NT2/D1 (cell line): ENCODE data around the gene ZFAND5.

Experiments
- DNase-seq: peaks from one replicate; pipeline ENCODE4 v3.0.0-alpha.2; 2011; ENCODE audit warnings: low read depth, low spot score
- H3K27me3 ChIP-seq: 2 replicates; pipeline ENCODE4 v1.6.0; 2011; ENCODE audit warnings: mild to moderate bottlenecking; ENCODE audit not compliant: insufficient read length, insufficient read depth
- H3K36me3 ChIP-seq: 2 replicates; pipeline ENCODE4 v1.6.1; 2011; ENCODE audit warnings: mild to moderate bottlenecking, low read length, mixed read lengths; ENCODE audit not compliant: insufficient read depth, insufficient read length
- H3K4me1 ChIP-seq: 2 replicates; pipeline ENCODE4 v1.5.1; 2011; ENCODE audit not compliant: insufficient read depth, insufficient read length
- H3K4me3 ChIP-seq: 2 replicates; pipeline ENCODE4 v1.5.1; 2011; ENCODE audit warnings: low read depth; ENCODE audit not compliant: insufficient read length
- H3K9ac ChIP-seq: 2 replicates; pipeline ENCODE4 v1.6.0; 2011; ENCODE audit warnings: low read depth; ENCODE audit not compliant: insufficient read length
- H3K9me3 ChIP-seq: 2 replicates; pipeline ENCODE4 v1.5.1; 2011; ENCODE audit warnings: mild to moderate bottlenecking, low read length; ENCODE audit not compliant: insufficient read depth
- SUZ12 ChIP-seq: IDR thresholded peaks from 2 replicates; pipeline ENCODE4 v1.6.1; 2011; ENCODE audit not compliant: insufficient read length, insufficient read depth; ENCODE audit errors: extremely low read depth
- YY1 ChIP-seq: IDR thresholded peaks from 2 replicates; pipeline ENCODE4 v1.6.1; 2011; ENCODE audit not compliant: insufficient read length, insufficient read depth
- ZNF274 ChIP-seq: IDR thresholded peaks from 2 replicates; pipeline ENCODE4 v1.6.1; 2011; ENCODE audit warnings: mild to moderate bottlenecking, low read depth, low read length

Gene ZFAND5

GRCh38 chr9:72364679-72365524, at the start of gene ZFAND5:
Gene ZFAND5, minus strand, starts transcription at chr9:72365208. Its CDS starts 4,430 bp downstream, at chr9:72360778.
- Histone ChIP-seq H3K9ac (peak within 1 kb of the TSS; percentile 100), H3K36me3 (peaks cover 39% of the 10 kb centered on the region), H3K27me3 (no peaks in the 10 kb centered on the region), H3K4me1 (no peaks in the 10 kb centered on the region), H3K9me3 (no peaks in the 10 kb centered on the region), H3K4me3 (peak within 1 kb of the TSS; percentile 92)
- no peak for TF ChIP-seq SUZ12
- no peak for TF ChIP-seq ZNF274
- no peak for TF ChIP-seq YY1
- peak; percentile 89 for DNase-seq

- Histone ChIP-seq H3K9ac (no peak overlapping the region), H3K36me3 (no peaks in the 10 kb centered on the region), H3K4me3 (no peak overlapping the region), H3K27me3 (no peaks in the 10 kb centered on the region), H3K9me3 (no peaks in the 10 kb centered on the region), H3K4me1 (no peaks in the 10 kb centered on the region)
- DNase-seq = no peak
- no peak for TF ChIP-seq SUZ12
- no peak for TF ChIP-seq ZNF274
- TF ChIP-seq YY1 = no peak
Observed at GRCh38 chr9:72412483-72413040, 47.6 kb upstream of the ZFAND5 start.

- no peaks in the 10 kb centered on the region for H3K36me3 ChIP-seq
- TF ChIP-seq SUZ12 = no peak
- TF ChIP-seq YY1 = no peak
- TF ChIP-seq ZNF274 = no peak
- H3K4me1 ChIP-seq = no peaks in the 10 kb centered on the region
- H3K27me3 ChIP-seq = no peaks in the 10 kb centered on the region
- no peaks in the 10 kb centered on the region for H3K9me3 ChIP-seq
- no peak overlapping the region for H3K4me3 ChIP-seq
- H3K9ac ChIP-seq = no peak overlapping the region
- DNase-seq = no peak
Observed at GRCh38 chr9:72410214-72410613, 45.2 kb upstream of the ZFAND5 start.

- no peaks in the 10 kb centered on the region for H3K9me3 ChIP-seq
- no peaks in the 10 kb centered on the region for H3K27me3 ChIP-seq
- no peak overlapping the region for H3K4me3 ChIP-seq
- H3K36me3 ChIP-seq = no peaks in the 10 kb centered on the region
- no peaks in the 10 kb centered on the region for H3K4me1 ChIP-seq
- DNase-seq = no peak
- no peak for TF ChIP-seq ZNF274
- TF ChIP-seq SUZ12 = no peak
- no peak for TF ChIP-seq YY1
- no peak overlapping the region for H3K9ac ChIP-seq
Observed at GRCh38 chr9:72407114-72407513, 42.1 kb upstream of the ZFAND5 start.

- H3K4me1 ChIP-seq = no peaks in the 10 kb centered on the region
Observed at GRCh38 chr9:72402744-72403143, 37.7 kb upstream of the ZFAND5 start.

GRCh38 chr9:72401396-72401795, 36.4 kb upstream of the ZFAND5 start:
- no peaks in the 10 kb centered on the region for H3K27me3 ChIP-seq
- H3K4me1 ChIP-seq = no peaks in the 10 kb centered on the region
- H3K9me3 ChIP-seq = no peaks in the 10 kb centered on the region
- TF ChIP-seq YY1 (no peak), ZNF274 (no peak), SUZ12 (no peak)
- DNase-seq = no peak
- H3K36me3 ChIP-seq = no peaks in the 10 kb centered on the region
- H3K4me3 ChIP-seq = no peak overlapping the region
- no peak overlapping the region for H3K9ac ChIP-seq

More at GRCh38 chr9:72402744-72403143, 37.7 kb upstream of the ZFAND5 start:
- Histone ChIP-seq H3K9me3 (no peaks in the 10 kb centered on the region), H3K36me3 (no peaks in the 10 kb centered on the region), H3K4me3 (no peak overlapping the region), H3K9ac (no peak overlapping the region), H3K27me3 (no peaks in the 10 kb centered on the region)
- no peak for TF ChIP-seq ZNF274
- DNase-seq = no peak

- Histone ChIP-seq H3K9ac (no peak overlapping the region), H3K9me3 (no peaks in the 10 kb centered on the region), H3K4me3 (no peak overlapping the region), H3K36me3 (no peaks in the 10 kb centered on the region), H3K27me3 (no peaks in the 10 kb centered on the region), H3K4me1 (no peaks in the 10 kb centered on the region)
- no peak for DNase-seq
- TF ChIP-seq YY1 (no peak), SUZ12 (no peak), ZNF274 (no peak)
Observed at GRCh38 chr9:72400866-72401265, 35.9 kb upstream of the ZFAND5 start.
